Umbilical cord (tissue), 1 donor: ENCODE measurements around the gene GOT2. TPM values are rescaled to one million over a fixed set of nuclear protein-coding genes. Genes with fewer than 3 reads are reported as not detected.

Source experiments
- total RNA-seq: library from RNA; depleted of rRNA; stranded (reverse); fragments of >200 nt; gene quantifications from one replicate; pipeline ENCODE4 v1.2.3, GENCODE V29; 2014; ENCODE audit warnings: low replicate concordance; ENCODE audit not compliant: insufficient read depth

The GOT2 gene
- total RNA-seq, 1 donor from 2014 or later = 6.7 TPM

Other genes with a start within 250 kb of the GOT2 start
- 22.6 TPM for gene NDRG4, start 234.2 kb downstream of the GOT2 start, total RNA-seq
- gene SETD6, start 218.8 kb downstream of the GOT2 start, total RNA-seq = 7.9 TPM
- gene CNOT1, start 104.5 kb downstream of the GOT2 start, total RNA-seq = 58.0 TPM
- 4.6 TPM for gene SLC38A7, start 49.5 kb downstream of the GOT2 start, total RNA-seq